ENCODE measurements around the gene ATP10B.

- TF ChIP-seq POLR2A (IDR thresholded peaks at IDR 0.05; ENCODE audit: low read length), result no peak
- TF ChIP-seq GATA1 (IDR thresholded peaks at IDR 0.05; ENCODE audit: low read depth, low read length), result no peak
Measured at GRCh38 chr5:160665460-160665859, 186.6 kb downstream of the ATP10B start.

Measured in erythroblast (primary cell).